ENCODE data around the gene CLK4. TPM values are rescaled to one million over a fixed set of nuclear protein-coding genes. Genes with fewer than 3 reads are reported as not detected.

Gene CLK4
- total RNA-seq, 1 donor from 2014 or later: 42.6 TPM

GRCh38 chr5:178606269-178606668 lies 20.6 kb downstream of the CLK4 start:
- Mint-ChIP-seq H3K27ac (no peak overlapping the region), H3K27me3 (no peaks in the 10 kb centered on the region), H3K4me3 (no peak overlapping the region), H3K9me3 (no peaks in the 10 kb centered on the region), H3K36me3 (peaks cover 54% of the 10 kb centered on the region), H3K4me1 (ENCODE audit: unreplicated experiment) (no peaks in the 10 kb centered on the region)
- TF ChIP-seq, protein P1, sequence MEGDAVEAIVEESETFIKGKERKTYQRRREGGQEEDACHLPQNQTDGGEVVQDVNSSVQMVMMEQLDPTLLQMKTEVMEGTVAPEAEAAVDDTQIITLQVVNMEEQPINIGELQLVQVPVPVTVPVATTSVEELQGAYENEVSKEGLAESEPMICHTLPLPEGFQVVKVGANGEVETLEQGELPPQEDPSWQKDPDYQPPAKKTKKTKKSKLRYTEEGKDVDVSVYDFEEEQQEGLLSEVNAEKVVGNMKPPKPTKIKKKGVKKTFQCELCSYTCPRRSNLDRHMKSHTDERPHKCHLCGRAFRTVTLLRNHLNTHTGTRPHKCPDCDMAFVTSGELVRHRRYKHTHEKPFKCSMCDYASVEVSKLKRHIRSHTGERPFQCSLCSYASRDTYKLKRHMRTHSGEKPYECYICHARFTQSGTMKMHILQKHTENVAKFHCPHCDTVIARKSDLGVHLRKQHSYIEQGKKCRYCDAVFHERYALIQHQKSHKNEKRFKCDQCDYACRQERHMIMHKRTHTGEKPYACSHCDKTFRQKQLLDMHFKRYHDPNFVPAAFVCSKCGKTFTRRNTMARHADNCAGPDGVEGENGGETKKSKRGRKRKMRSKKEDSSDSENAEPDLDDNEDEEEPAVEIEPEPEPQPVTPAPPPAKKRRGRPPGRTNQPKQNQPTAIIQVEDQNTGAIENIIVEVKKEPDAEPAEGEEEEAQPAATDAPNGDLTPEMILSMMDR (conservative IDR thresholded peaks at IDR 0.05): no peak
- DNase-seq (ENCODE audit: extremely low spot score, unreplicated experiment): no peak

DNA sequence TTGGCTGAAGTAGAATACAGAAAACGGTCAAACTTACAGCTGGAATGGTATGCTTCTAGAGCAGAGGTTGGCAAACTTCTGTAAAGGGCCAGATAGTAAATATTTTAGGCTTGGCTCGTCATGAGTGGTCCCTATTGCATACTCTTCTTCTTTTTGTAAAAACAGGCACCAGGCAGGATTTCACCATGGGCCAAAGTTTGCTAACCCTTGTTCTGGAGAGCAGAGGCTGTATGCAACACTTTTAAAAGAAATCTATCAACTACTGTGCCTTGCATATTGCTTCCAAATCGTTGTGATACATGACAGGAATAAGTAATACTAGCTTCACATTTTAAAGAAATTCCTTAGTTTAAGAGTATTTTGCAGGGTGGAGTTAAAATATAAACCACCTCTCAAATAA lies 21.1 kb downstream of the CLK4 start:
- H3K9me3 Mint-ChIP-seq: no peaks in the 10 kb centered on the region
- H3K36me3 Mint-ChIP-seq: peaks cover 55% of the 10 kb centered on the region
- TF ChIP-seq, protein P1 (conservative IDR thresholded peaks at IDR 0.05): no peak
- no peak for DNase-seq (ENCODE audit: extremely low spot score, unreplicated experiment)
- H3K27me3 Mint-ChIP-seq: no peaks in the 10 kb centered on the region
- H3K4me3 Mint-ChIP-seq: no peak overlapping the region
- no peaks in the 10 kb centered on the region for H3K4me1 Mint-ChIP-seq (ENCODE audit: unreplicated experiment)
- no peak overlapping the region for H3K27ac Mint-ChIP-seq

DNA sequence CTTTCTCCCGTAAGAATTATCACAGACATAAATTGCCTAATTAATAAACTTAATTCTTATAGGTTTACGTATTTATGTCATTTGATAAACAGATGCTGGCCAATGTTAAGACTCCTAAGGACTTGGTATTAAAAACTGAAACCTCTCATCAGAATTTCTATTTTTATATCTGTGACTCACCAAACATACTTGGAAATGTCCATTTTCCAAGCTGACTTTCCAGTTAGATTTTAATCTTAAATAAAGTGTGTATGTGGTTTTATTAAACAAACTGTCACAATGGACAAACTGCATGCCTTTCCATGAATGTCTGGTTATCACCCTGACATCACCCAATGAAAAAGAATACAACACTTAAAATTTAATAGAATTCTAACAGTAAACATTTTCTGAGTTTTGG lies 24.1 kb downstream of the CLK4 start:
- Mint-ChIP-seq H3K27ac (no peak overlapping the region), H3K9me3 (no peaks in the 10 kb centered on the region)
- no peak for DNase-seq (ENCODE audit: extremely low spot score, unreplicated experiment)

DNA sequence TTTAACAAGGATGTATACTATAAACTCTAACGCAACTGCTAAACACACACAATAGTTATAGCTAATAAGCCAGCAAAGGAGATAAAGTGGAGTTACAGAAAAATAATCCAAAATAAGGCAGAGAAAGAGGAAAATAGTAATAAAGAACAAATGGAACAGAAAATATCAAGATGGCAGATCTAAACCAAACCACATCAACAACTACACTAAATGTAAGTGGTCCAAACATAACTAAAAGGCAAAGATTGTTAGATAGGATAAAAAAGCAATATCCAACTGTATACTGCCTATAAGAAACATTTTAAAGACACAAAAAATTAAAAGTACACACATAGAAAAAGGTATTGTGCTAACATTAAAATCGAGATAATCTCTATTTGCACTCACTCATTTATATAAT lies 31.1 kb downstream of the CLK4 start:
- peaks cover 3% of the 10 kb centered on the region for H3K4me1 Mint-ChIP-seq (ENCODE audit: unreplicated experiment)
- no peak overlapping the region for H3K27ac Mint-ChIP-seq
- TF ChIP-seq, protein P1 (conservative IDR thresholded peaks at IDR 0.05): no peak
- DNase-seq (ENCODE audit: extremely low spot score, unreplicated experiment): no peak
- no peak overlapping the region for H3K4me3 Mint-ChIP-seq
- peaks cover 50% of the 10 kb centered on the region for H3K36me3 Mint-ChIP-seq
- H3K9me3 Mint-ChIP-seq: peaks cover 10% of the 10 kb centered on the region
- peaks cover 11% of the 10 kb centered on the region for H3K27me3 Mint-ChIP-seq

More for the DNA sequence above, 24.1 kb downstream of the CLK4 start:
- Mint-ChIP-seq H3K36me3 (peaks cover 53% of the 10 kb centered on the region), H3K4me3 (no peak overlapping the region), H3K4me1 (ENCODE audit: unreplicated experiment) (no peaks in the 10 kb centered on the region), H3K27me3 (no peaks in the 10 kb centered on the region)
- TF ChIP-seq, protein P1 (conservative IDR thresholded peaks at IDR 0.05): no peak

GRCh38 chr5:178595150-178595549 lies 31.7 kb downstream of the CLK4 start:
- Mint-ChIP-seq H3K27ac (no peak overlapping the region), H3K4me1 (ENCODE audit: unreplicated experiment) (peaks cover 6% of the 10 kb centered on the region), H3K4me3 (no peak overlapping the region), H3K27me3 (peaks cover 14% of the 10 kb centered on the region), H3K36me3 (peaks cover 46% of the 10 kb centered on the region), H3K9me3 (peaks cover 10% of the 10 kb centered on the region)
- TF ChIP-seq, protein P1 (conservative IDR thresholded peaks at IDR 0.05): no peak
- DNase-seq (ENCODE audit: extremely low spot score, unreplicated experiment): no peak

DNA sequence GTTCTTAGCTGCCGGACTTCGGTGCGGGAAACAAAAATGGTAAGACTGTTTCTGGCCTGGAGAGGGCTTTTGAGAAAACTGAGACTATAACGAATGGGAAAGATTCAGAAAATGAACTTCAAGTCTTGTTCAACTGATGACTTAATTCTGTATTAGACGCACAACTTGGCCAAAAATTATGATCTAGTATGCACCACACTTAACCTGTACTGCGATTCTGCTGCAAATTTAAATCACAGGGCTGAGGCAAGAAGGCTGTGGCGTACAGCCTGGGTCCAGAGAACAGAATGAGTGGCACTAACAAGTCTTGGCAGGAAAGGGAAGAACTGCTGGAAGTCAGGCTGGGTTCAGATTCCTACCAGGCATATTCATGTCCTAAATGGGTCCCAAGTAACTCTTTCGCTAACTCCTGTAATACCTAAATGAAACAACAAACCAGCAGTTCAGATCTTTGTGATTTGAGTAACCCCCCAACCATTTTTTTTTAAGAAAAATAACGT lies 35.9 kb downstream of the CLK4 start:
- Mint-ChIP-seq H3K27me3 (peaks cover 47% of the 10 kb centered on the region), H3K4me3 (peak overlapping the region; percentile 93), H3K36me3 (peaks cover 26% of the 10 kb centered on the region), H3K4me1 (ENCODE audit: unreplicated experiment) (peaks cover 30% of the 10 kb centered on the region), H3K9me3 (peaks cover 10% of the 10 kb centered on the region), H3K27ac (no peak overlapping the region)
- TF ChIP-seq, protein P1 (conservative IDR thresholded peaks at IDR 0.05): peak; percentile 41
- no peak for DNase-seq (ENCODE audit: extremely low spot score, unreplicated experiment)
